ENCODE results near the gene PEF1. TPM values are rescaled to one million over a fixed set of nuclear protein-coding genes. Genes with fewer than 3 reads are reported as not detected.

PEF1 gene
- polyA plus RNA-seq, 1 donor (not counting 4 experiments of a cell fraction or from before 2014, with no cell fraction given), result 72.2 TPM

DNA sequence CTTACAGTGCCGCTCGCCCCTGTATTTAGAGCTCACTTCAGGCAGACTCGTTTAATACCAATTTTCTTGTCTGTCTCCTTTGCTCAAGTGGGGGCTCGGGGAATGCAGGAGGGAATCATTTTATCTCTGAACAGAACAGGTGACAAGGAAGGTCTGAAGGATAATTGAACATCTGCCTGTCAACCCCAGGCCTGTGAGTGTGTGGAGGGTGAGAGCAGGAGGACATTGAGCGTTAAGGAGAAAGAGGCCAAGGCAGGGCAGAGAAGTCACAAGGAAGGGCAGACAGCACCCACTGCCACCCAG lies 9.7 kb upstream of the PEF1 start:
- dilution Hi-C loops (cut with MboI; ENCODE audit: extremely low pct_ligation_motif_present, low sequenced_read_pairs), result no loop called here
- Histone ChIP-seq H4K20me1 (ENCODE audit: control insufficient read depth, extremely low read depth, insufficient read depth, low read length) (no peaks in the 10 kb centered on the region), H3K36me3 (ENCODE audit: control insufficient read depth in 2 of 2, extremely low read depth in 1 of 2, insufficient read depth in 2 of 2, low read length in 2 of 2) (peaks cover 35 to 40% of the 10 kb centered on the region in 2 experiments), H3K9me1 (ENCODE audit: control insufficient read depth, extremely low read depth, insufficient read depth, low read length) (no peaks in the 10 kb centered on the region), H3K27me3 (ENCODE audit: control insufficient read depth, extremely low read depth, insufficient read depth, low read length) (no peaks in the 10 kb centered on the region), H3K4me3 (ENCODE audit: control insufficient read depth in 2 of 3, extremely low read depth in 1 of 3, insufficient read depth in 2 of 3, low read depth in 1 of 3, low read length in 3 of 3) (no peak overlapping the region), H3K9me3 (ENCODE audit: control insufficient read depth, low read depth, low read length) (no peaks in the 10 kb centered on the region), H3K79me2 (ENCODE audit: control insufficient read depth, insufficient read depth, low read length) (no peaks in the 10 kb centered on the region), H3K9ac (ENCODE audit: control insufficient read depth, extremely low read depth, insufficient read depth, low read length) (no peak overlapping the region), H2AFZ (ENCODE audit: control insufficient read depth, low read length) (no peak overlapping the region), H3K27ac (ENCODE audit: control insufficient read depth, insufficient read depth, low read length) (no peak overlapping the region), H3K4me1 (ENCODE audit: control insufficient read depth, extremely low read depth, insufficient read depth, low read length) (no peaks in the 10 kb centered on the region), H3K4me2 (ENCODE audit: control insufficient read depth, extremely low read depth, insufficient read depth, low read depth, low read length) (no peak overlapping the region)
- DNase-seq (ENCODE audit: low read depth, low spot score) (no peak), FAIRE-seq (no peak)
- TF ChIP-seq, protein P1, sequence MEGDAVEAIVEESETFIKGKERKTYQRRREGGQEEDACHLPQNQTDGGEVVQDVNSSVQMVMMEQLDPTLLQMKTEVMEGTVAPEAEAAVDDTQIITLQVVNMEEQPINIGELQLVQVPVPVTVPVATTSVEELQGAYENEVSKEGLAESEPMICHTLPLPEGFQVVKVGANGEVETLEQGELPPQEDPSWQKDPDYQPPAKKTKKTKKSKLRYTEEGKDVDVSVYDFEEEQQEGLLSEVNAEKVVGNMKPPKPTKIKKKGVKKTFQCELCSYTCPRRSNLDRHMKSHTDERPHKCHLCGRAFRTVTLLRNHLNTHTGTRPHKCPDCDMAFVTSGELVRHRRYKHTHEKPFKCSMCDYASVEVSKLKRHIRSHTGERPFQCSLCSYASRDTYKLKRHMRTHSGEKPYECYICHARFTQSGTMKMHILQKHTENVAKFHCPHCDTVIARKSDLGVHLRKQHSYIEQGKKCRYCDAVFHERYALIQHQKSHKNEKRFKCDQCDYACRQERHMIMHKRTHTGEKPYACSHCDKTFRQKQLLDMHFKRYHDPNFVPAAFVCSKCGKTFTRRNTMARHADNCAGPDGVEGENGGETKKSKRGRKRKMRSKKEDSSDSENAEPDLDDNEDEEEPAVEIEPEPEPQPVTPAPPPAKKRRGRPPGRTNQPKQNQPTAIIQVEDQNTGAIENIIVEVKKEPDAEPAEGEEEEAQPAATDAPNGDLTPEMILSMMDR (optimal IDR thresholded peaks at IDR 0.05 in 1 of 3, IDR thresholded peaks at IDR 0.05 in 1 of 3, conservative IDR thresholded peaks at IDR 0.05 in 1 of 3; ENCODE audit: extremely low read depth in 1 of 3, insufficient read depth in 2 of 3, low read length in 3 of 3), result no peak
- TF ChIP-seq EZH2 (IDR thresholded peaks at IDR 0.05; ENCODE audit: low read length), result no peak

DNA sequence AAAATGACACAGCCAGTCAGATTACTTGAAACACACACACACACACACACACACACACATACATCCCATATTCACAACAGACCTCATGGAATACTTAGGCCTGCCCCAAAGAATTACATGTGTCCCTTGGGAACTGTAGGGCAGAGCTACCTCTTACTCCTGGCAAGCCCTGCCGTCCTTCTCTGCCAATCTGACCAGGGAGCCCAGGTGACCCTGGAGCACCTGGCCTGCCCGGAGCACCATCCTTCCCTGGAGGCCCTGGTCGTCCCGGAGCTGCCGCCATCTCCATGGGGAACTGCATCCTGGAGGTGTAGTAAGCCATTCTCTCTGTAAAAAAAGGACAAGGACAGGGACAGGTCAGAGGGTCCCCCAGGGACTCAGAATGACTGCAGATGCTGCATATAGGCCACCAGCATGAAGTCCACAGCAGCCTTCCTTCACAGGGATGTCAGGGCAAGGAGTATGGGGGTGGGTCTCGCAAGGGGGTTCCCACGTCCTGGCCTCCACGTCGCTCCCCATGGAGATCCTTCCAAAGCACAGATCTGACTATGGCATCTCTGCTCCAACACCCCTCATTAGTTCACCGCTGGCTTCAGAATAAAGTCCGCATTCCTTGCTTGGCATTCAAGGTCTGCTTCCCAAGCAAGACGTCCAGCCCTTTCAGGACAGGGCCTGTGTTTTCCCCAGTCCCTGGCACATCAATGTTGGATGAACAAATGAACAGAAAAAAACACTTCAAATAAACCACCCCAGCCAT lies 9.2 kb upstream of the PEF1 start:
- Histone ChIP-seq H3K9me1 (ENCODE audit: control insufficient read depth, extremely low read depth, insufficient read depth, low read length) (no peaks in the 10 kb centered on the region), H2AFZ (ENCODE audit: control insufficient read depth, low read length) (no peak overlapping the region), H3K27ac (ENCODE audit: control insufficient read depth, insufficient read depth, low read length) (no peak overlapping the region), H3K36me3 (ENCODE audit: control insufficient read depth in 2 of 2, extremely low read depth in 1 of 2, insufficient read depth in 2 of 2, low read length in 2 of 2) (peaks cover 32 to 35% of the 10 kb centered on the region in 2 experiments), H3K4me1 (ENCODE audit: control insufficient read depth, extremely low read depth, insufficient read depth, low read length) (peaks cover 1% of the 10 kb centered on the region), H3K9me3 (ENCODE audit: control insufficient read depth, low read depth, low read length) (no peaks in the 10 kb centered on the region), H3K79me2 (ENCODE audit: control insufficient read depth, insufficient read depth, low read length) (no peaks in the 10 kb centered on the region), H3K27me3 (ENCODE audit: control insufficient read depth, extremely low read depth, insufficient read depth, low read length) (no peaks in the 10 kb centered on the region), H3K4me2 (ENCODE audit: control insufficient read depth, extremely low read depth, insufficient read depth, low read depth, low read length) (no peak overlapping the region), H4K20me1 (ENCODE audit: control insufficient read depth, extremely low read depth, insufficient read depth, low read length) (no peaks in the 10 kb centered on the region), H3K9ac (ENCODE audit: control insufficient read depth, extremely low read depth, insufficient read depth, low read length) (no peak overlapping the region), H3K4me3 (ENCODE audit: control insufficient read depth in 2 of 3, extremely low read depth in 1 of 3, insufficient read depth in 2 of 3, low read depth in 1 of 3, low read length in 3 of 3) (no peak overlapping the region)
- DNase-seq (ENCODE audit: low read depth, low spot score) (no peak), FAIRE-seq (no peak)
- no peak for TF ChIP-seq EZH2 (IDR thresholded peaks at IDR 0.05; ENCODE audit: low read length)
- TF ChIP-seq, protein P1 (optimal IDR thresholded peaks at IDR 0.05 in 1 of 3, IDR thresholded peaks at IDR 0.05 in 1 of 3, conservative IDR thresholded peaks at IDR 0.05 in 1 of 3; ENCODE audit: extremely low read depth in 1 of 3, insufficient read depth in 2 of 3, low read length in 3 of 3), result no peak
- dilution Hi-C loops (cut with MboI; ENCODE audit: extremely low pct_ligation_motif_present, low sequenced_read_pairs), result no loop called here

Measured in keratinocyte (primary cell).